Panc1 (cell line): ENCODE measurements around the gene ERN1.

Experiments used
- CTCF ChIP-seq: fragments of 450-650 bp; IDR thresholded peaks from 2 replicates; pipeline ENCODE4 v1.5.1; 2017; ENCODE audit warnings: mild to moderate bottlenecking
- POLR2AphosphoS5 ChIP-seq: IDR thresholded peaks from 2 replicates; pipeline ENCODE4 v1.6.1; 2012; ENCODE audit warnings: mild to moderate bottlenecking, low read depth, low read length, moderate library complexity
- SIN3A ChIP-seq: IDR thresholded peaks from 2 replicates; pipeline ENCODE4 v1.6.1; 2012; ENCODE audit warnings: low read depth, mild to moderate bottlenecking, low read length, moderate library complexity, borderline replicate concordance; ENCODE audit not compliant: insufficient read depth

- TF ChIP-seq CTCF (no peak), POLR2AphosphoS5 (no peak), SIN3A (no peak)
Observed at GRCh38 chr17:64164596-64165285, 34.8 kb upstream of the ERN1 start.
